Keratinocyte (primary cell): ENCODE results near the gene GPAM. TPM values are rescaled to one million over a fixed set of nuclear protein-coding genes. Genes with fewer than 3 reads are reported as not detected.

Source experiments
- DNase-seq: peaks from one replicate; pipeline ENCODE4 v3.0.0-alpha.2; 2011; ENCODE audit warnings: low read depth, missing footprints, low spot score
- FAIRE-seq: peaks from 2 replicates; lab custom pipeline; 2011; peaks lifted over from hg19 to GRCh38; lab: Jason Lieb, UNC
- H2AFZ ChIP-seq: 2 replicates; pipeline ENCODE4 v1.6.0; 2012; ENCODE audit warnings: low read length, control low read depth, inconsistent platforms; ENCODE audit not compliant: control insufficient read depth
- H3K27ac ChIP-seq: 2 replicates; pipeline ENCODE4 v1.5.1; 2011; ENCODE audit warnings: low read length; ENCODE audit not compliant: control insufficient read depth, insufficient read depth
- H3K27me3 ChIP-seq: 3 replicates; pipeline ENCODE4 v1.6.0; 2011; ENCODE audit warnings: low read length; ENCODE audit not compliant: control insufficient read depth, insufficient read depth; ENCODE audit errors: extremely low read depth
- H3K36me3 ChIP-seq, 2 experiments: 2 replicates in 1 of 2; 3 replicates in 1 of 2; pipeline ENCODE4 v1.5.1; 2011; ENCODE audit warnings: low read length in 2 of 2, mild to moderate bottlenecking in 1 of 2; ENCODE audit not compliant: control insufficient read depth in 2 of 2, insufficient read depth in 2 of 2; ENCODE audit errors: extremely low read depth in 1 of 2
- H3K4me1 ChIP-seq: 3 replicates; pipeline ENCODE4 v1.5.1; 2011; ENCODE audit warnings: low read length; ENCODE audit not compliant: control insufficient read depth, insufficient read depth; ENCODE audit errors: extremely low read depth
- H3K4me2 ChIP-seq: 3 replicates; pipeline ENCODE4 v1.6.0; 2011; ENCODE audit warnings: low read depth, low read length; ENCODE audit not compliant: control insufficient read depth, insufficient read depth; ENCODE audit errors: extremely low read depth
- H3K4me3 ChIP-seq, 3 experiments: fragments of 200-600 bp in 1 of 3; sonication (generic) in 1 of 3; 2 replicates in 2 of 3; 3 replicates in 1 of 3; pipeline ENCODE4 v1.5.1; 2011 to 2016; ENCODE audit warnings: low read length in 3 of 3, mild to moderate bottlenecking in 3 of 3, control low read depth in 2 of 3, inconsistent platforms in 1 of 3, low read depth in 1 of 3, mixed read lengths in 1 of 3, mixed run types in 1 of 3, moderate library complexity in 1 of 3; ENCODE audit not compliant: control insufficient read depth in 2 of 3, insufficient read depth in 2 of 3; ENCODE audit errors: extremely low read depth in 1 of 3
- H3K79me2 ChIP-seq: 2 replicates; pipeline ENCODE4 v1.6.0; 2012; ENCODE audit warnings: low read length; ENCODE audit not compliant: control insufficient read depth, insufficient read depth
- H3K9ac ChIP-seq: 3 replicates; pipeline ENCODE4 v1.6.0; 2011; ENCODE audit warnings: low read length; ENCODE audit not compliant: control insufficient read depth, insufficient read depth; ENCODE audit errors: extremely low read depth
- H3K9me1 ChIP-seq: 3 replicates; pipeline ENCODE4 v1.6.0; 2011; ENCODE audit warnings: low read length; ENCODE audit not compliant: control insufficient read depth, insufficient read depth; ENCODE audit errors: extremely low read depth
- H3K9me3 ChIP-seq: 2 replicates; pipeline ENCODE4 v1.5.1; 2012; ENCODE audit warnings: low read depth, low read length; ENCODE audit not compliant: control insufficient read depth
- H4K20me1 ChIP-seq: 3 replicates; pipeline ENCODE4 v1.6.0; 2011; ENCODE audit warnings: low read length; ENCODE audit not compliant: control insufficient read depth, insufficient read depth; ENCODE audit errors: extremely low read depth
- EZH2 ChIP-seq: IDR thresholded peaks from one replicate; pipeline ENCODE4 v1.6.1; 2012; ENCODE audit warnings: inconsistent platforms, mild to moderate bottlenecking, low read length, moderate library complexity
- dilution Hi-C: fragments of 300-500 bp; cut with MboI; formaldehyde crosslinking; loops from one replicate; pipeline ENCODE4 v1.7.0; 2020; ENCODE audit warnings: low sequenced_read_pairs; ENCODE audit not compliant: extremely low pct_ligation_motif_present
- polyA plus RNA-seq, 5 experiments: library from polyadenylated mRNA; depleted of rRNA in 3 of 5; stranded (reverse) in 3 of 5; stranded (forward) in 1 of 5; unstranded in 1 of 5; fragments of >200 nt; gene quantifications; 1 replicate in 1 of 5; 2 replicates in 3 of 5; 3 replicates in 1 of 5; pipeline versions ENCODE4 v1.2.1 to v1.2.3, GENCODE V29; 2011 to 2012; ENCODE audit warnings: missing spikeins in 2 of 5, low read depth in 1 of 5, low replicate concordance in 1 of 5
- TF ChIP-seq, protein P1 (sequence below), 3 experiments: IDR thresholded peaks in 1 of 3; conservative IDR thresholded peaks in 1 of 3; optimal IDR thresholded peaks in 1 of 3; 2 replicates in 2 of 3; 3 replicates in 1 of 3; pipeline versions ENCODE3 to v1.5.1; 2011; ENCODE audit warnings: low read length in 3 of 3, mild to moderate bottlenecking in 3 of 3, moderate library complexity in 2 of 3, control low read depth in 1 of 3, inconsistent platforms in 1 of 3; ENCODE audit not compliant: insufficient read depth in 2 of 3; ENCODE audit errors: extremely low read depth in 1 of 3

GPAM gene
- polyA plus RNA-seq, 1 donor (not counting 4 experiments of a cell fraction or from before 2014, with no cell fraction given): 7.4 TPM

DNA sequence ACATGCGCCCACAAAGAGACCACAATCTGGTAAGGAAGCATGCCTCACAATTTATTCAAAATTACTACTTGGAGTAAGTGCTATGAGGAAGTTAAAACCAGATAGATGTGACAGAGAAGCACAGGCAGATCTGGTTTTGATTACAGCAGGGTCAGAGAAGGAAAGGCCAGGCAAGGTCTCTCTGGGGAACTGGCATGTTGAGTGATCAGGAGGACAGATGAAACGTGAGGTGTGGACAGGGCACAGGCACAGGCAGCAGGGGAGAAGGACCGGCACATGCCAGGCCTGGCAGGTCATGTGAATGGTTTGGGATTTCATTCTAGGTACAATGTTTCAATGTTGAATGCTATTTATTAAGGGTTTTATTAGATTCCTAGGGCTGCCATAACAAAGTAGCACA lies 51.6 kb downstream of the GPAM start:
- no peaks in the 10 kb centered on the region for H3K79me2 ChIP-seq
- no peak overlapping the region for H3K9ac ChIP-seq
- FAIRE-seq (no peak), DNase-seq (no peak)
- no peak overlapping the region for H3K27ac ChIP-seq
- H3K9me3 ChIP-seq: no peaks in the 10 kb centered on the region
- no peak overlapping the region for H3K4me2 ChIP-seq
- H3K4me1 ChIP-seq: no peaks in the 10 kb centered on the region
- no peaks in the 10 kb centered on the region for H3K27me3 ChIP-seq
- H4K20me1 ChIP-seq: no peaks in the 10 kb centered on the region
- H2AFZ ChIP-seq: no peak overlapping the region
- H3K4me3 ChIP-seq: no peak overlapping the region
- dilution Hi-C loops: loop anchor here (25.0 kb wide), 1 partner anchor 370 kb away; no protein-coding TSS in a partner anchor
- TF ChIP-seq, protein P1, sequence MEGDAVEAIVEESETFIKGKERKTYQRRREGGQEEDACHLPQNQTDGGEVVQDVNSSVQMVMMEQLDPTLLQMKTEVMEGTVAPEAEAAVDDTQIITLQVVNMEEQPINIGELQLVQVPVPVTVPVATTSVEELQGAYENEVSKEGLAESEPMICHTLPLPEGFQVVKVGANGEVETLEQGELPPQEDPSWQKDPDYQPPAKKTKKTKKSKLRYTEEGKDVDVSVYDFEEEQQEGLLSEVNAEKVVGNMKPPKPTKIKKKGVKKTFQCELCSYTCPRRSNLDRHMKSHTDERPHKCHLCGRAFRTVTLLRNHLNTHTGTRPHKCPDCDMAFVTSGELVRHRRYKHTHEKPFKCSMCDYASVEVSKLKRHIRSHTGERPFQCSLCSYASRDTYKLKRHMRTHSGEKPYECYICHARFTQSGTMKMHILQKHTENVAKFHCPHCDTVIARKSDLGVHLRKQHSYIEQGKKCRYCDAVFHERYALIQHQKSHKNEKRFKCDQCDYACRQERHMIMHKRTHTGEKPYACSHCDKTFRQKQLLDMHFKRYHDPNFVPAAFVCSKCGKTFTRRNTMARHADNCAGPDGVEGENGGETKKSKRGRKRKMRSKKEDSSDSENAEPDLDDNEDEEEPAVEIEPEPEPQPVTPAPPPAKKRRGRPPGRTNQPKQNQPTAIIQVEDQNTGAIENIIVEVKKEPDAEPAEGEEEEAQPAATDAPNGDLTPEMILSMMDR (optimal IDR thresholded peaks at IDR 0.05 in 1 of 3, IDR thresholded peaks at IDR 0.05 in 1 of 3, conservative IDR thresholded peaks at IDR 0.05 in 1 of 3; ENCODE audit: extremely low read depth in 1 of 3, insufficient read depth in 2 of 3, low read length in 3 of 3): no peak
- TF ChIP-seq EZH2: no peak
- no peaks in the 10 kb centered on the region for H3K36me3 ChIP-seq
- no peaks in the 10 kb centered on the region for H3K9me1 ChIP-seq

DNA sequence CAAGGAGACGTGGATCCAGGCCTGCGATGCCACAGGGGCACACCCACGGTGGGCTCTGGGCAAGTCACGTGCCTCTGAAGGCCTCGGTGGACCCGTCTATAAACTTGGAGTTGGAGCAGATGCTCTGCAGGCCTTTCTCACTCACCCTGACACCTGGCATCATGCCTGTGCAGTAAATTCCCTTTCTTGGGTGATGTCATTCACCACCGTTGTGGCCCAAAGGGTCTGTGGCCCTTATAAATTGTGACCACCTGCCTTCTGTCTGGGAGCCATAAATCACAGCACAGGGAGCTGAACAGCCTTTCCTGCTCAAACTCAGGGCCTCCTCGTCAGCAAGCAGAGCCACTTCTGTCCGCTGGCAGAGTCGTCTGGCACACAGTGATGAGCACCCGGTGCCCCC lies 52.2 kb downstream of the GPAM start:
- TF ChIP-seq EZH2: no peak
- no peaks in the 10 kb centered on the region for H3K4me1 ChIP-seq
- H3K79me2 ChIP-seq: no peaks in the 10 kb centered on the region
- FAIRE-seq (no peak), DNase-seq (no peak)
- no peaks in the 10 kb centered on the region for H3K36me3 ChIP-seq
- no peaks in the 10 kb centered on the region for H3K9me1 ChIP-seq
- H3K4me2 ChIP-seq: no peak overlapping the region
- H3K9me3 ChIP-seq: no peaks in the 10 kb centered on the region
- dilution Hi-C loops: loop anchor here (25.0 kb wide), 1 partner anchor 369 kb away; no protein-coding TSS in a partner anchor
- H2AFZ ChIP-seq: no peak overlapping the region
- H4K20me1 ChIP-seq: no peaks in the 10 kb centered on the region
- no peak overlapping the region for H3K4me3 ChIP-seq
- H3K27me3 ChIP-seq: no peaks in the 10 kb centered on the region
- H3K9ac ChIP-seq: no peak overlapping the region
- H3K27ac ChIP-seq: no peak overlapping the region

DNA sequence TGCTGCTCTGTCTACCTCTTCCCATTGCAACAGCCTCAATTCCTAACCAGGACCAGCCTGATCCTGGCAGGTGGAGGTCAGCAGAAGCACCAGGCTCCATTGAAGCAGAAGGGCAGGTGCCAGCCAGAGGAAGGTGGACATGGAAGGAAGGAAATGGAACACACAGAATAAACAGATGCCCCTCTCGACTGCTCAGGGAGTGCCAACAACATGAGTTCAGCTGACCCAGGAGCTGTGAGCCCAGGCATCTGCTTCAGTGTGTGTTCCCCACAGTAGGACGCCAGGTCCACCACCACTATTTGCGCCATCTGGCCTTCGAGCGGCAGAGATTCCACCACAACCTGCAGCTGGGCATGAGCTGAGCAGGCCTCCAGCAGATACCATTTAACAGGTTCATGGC lies 56.7 kb downstream of the GPAM start:
- Histone ChIP-seq H3K4me3 (no peak overlapping the region), H3K27me3 (no peaks in the 10 kb centered on the region), H3K79me2 (no peaks in the 10 kb centered on the region), H3K9ac (no peak overlapping the region), H4K20me1 (no peaks in the 10 kb centered on the region), H3K9me3 (no peaks in the 10 kb centered on the region), H3K9me1 (no peaks in the 10 kb centered on the region), H2AFZ (no peak overlapping the region), H3K4me1 (no peaks in the 10 kb centered on the region), H3K36me3 (no peaks in the 10 kb centered on the region), H3K27ac (no peak overlapping the region), H3K4me2 (no peak overlapping the region)
- dilution Hi-C loops: loop anchor here (25.0 kb wide), 1 partner anchor 365 kb away; no protein-coding TSS in a partner anchor
- TF ChIP-seq EZH2: no peak
- TF ChIP-seq, protein P1 (optimal IDR thresholded peaks at IDR 0.05 in 1 of 3, IDR thresholded peaks at IDR 0.05 in 1 of 3, conservative IDR thresholded peaks at IDR 0.05 in 1 of 3; ENCODE audit: extremely low read depth in 1 of 3, insufficient read depth in 2 of 3, low read length in 3 of 3): no peak
- DNase-seq (no peak), FAIRE-seq (no peak)
